IMR-90 (cell line): Measurements from ENCODE around the gene RNF181. TPM values are rescaled to one million over a fixed set of nuclear protein-coding genes. Genes with fewer than 3 reads are reported as not detected.

Source experiments
- ATAC-seq: fragments of 200-7000 bp; cut with Tn5 transposase; 2 replicates; pipeline ENCODE4 v1.9.1; 2020; ENCODE audit warnings: low read depth, mild to moderate bottlenecking, moderate library complexity
- BruUV-seq: library from RNA; stranded (reverse); fragments of 400-500 nt; replicated peaks from 2 replicates; lab custom pipeline; 2021; lab: Mats Ljungman, UMichigan
- CTCF ChIA-PET: fragments of 300-600 bp; formaldehyde crosslinking; extraction: SDS; loops from one replicate; lab custom pipeline; 2021; ENCODE audit warnings: antibody characterized with exemption; lab: Yijun Ruan, JAX
- POLR2A ChIA-PET: fragments of 300-600 bp; sonication (Branson Sonifier 250); formaldehyde crosslinking; loops from one replicate; lab custom pipeline; 2022; ENCODE audit warnings: antibody characterized with exemption; ENCODE audit not compliant: unreplicated experiment; lab: Charles Lee
- DNase-seq: peaks from one replicate; pipeline ENCODE4 v3.0.0; 2013
- H2AFZ ChIP-seq: replicated peaks from 2 replicates; pipeline ENCODE3; 2013; ENCODE audit warnings: low read length, mild to moderate bottlenecking; ENCODE audit not compliant: poor library complexity
- H2AK5ac ChIP-seq: 2 replicates; pipeline ENCODE4 v1.6.1; 2013; ENCODE audit warnings: low read depth, low read length, inconsistent platforms
- H2AK9ac ChIP-seq: replicated peaks from 2 replicates; pipeline ENCODE3; 2013; ENCODE audit warnings: mild to moderate bottlenecking, low read depth, low read length, moderate library complexity; ENCODE audit not compliant: poor library complexity
- H2BK120ac ChIP-seq: 2 replicates; pipeline ENCODE4 v1.6.1; 2013; ENCODE audit warnings: low read depth, low read length, inconsistent platforms
- H2BK15ac ChIP-seq: 3 replicates; pipeline ENCODE4 v1.6.1; 2013; ENCODE audit warnings: low read depth, low read length, inconsistent platforms
- H2BK20ac ChIP-seq: 2 replicates; pipeline ENCODE4 v1.6.1; 2013; ENCODE audit warnings: low read depth, mild to moderate bottlenecking, inconsistent platforms, low read length, moderate library complexity
- H2BK5ac ChIP-seq: 2 replicates; pipeline ENCODE4 v1.6.1; 2013; ENCODE audit warnings: mild to moderate bottlenecking, low read depth, low read length, inconsistent platforms; ENCODE audit not compliant: poor library complexity, severe bottlenecking
- H3K14ac ChIP-seq: replicated peaks from 2 replicates; pipeline ENCODE4 v1.6.1; 2013; ENCODE audit warnings: low read depth, low read length, inconsistent platforms
- H3K18ac ChIP-seq: 2 replicates; pipeline ENCODE4 v1.6.1; 2013; ENCODE audit warnings: low read depth, low read length, control low read depth
- H3K23ac ChIP-seq: 2 replicates; pipeline ENCODE4 v1.6.1; 2013; ENCODE audit warnings: low read depth, low read length, inconsistent platforms
- H3K27ac ChIP-seq: 2 replicates; pipeline ENCODE4 v1.5.1; 2013; ENCODE audit warnings: mild to moderate bottlenecking, control low read depth, low read length; ENCODE audit not compliant: insufficient read depth
- H3K27me3 ChIP-seq: 2 replicates; pipeline ENCODE4 v1.6.1; 2013; ENCODE audit warnings: low read length; ENCODE audit not compliant: control insufficient read depth, insufficient read depth
- H3K36me3 ChIP-seq: 2 replicates; pipeline ENCODE4 v1.6.1; 2013; ENCODE audit warnings: low read length, mixed read lengths; ENCODE audit not compliant: control insufficient read depth, insufficient read depth
- H3K4ac ChIP-seq: 2 replicates; pipeline ENCODE4 v1.6.1; 2013; ENCODE audit warnings: low read depth, low read length, inconsistent platforms
- H3K4me1 ChIP-seq: 2 replicates; pipeline ENCODE4 v1.6.1; 2013; ENCODE audit warnings: low read length, mixed read lengths; ENCODE audit not compliant: control insufficient read depth, insufficient read depth
- H3K4me2 ChIP-seq: 2 replicates; pipeline ENCODE4 v1.6.1; 2013; ENCODE audit warnings: low read depth, mild to moderate bottlenecking, control low read depth, low read length, moderate library complexity
- H3K4me3 ChIP-seq: 2 replicates; pipeline ENCODE4 v1.5.1; 2013; ENCODE audit warnings: low read depth, mild to moderate bottlenecking, control low read depth, low read length, moderate library complexity; ENCODE audit not compliant: insufficient read depth
- H3K56ac ChIP-seq: 2 replicates; pipeline ENCODE4 v1.6.1; 2013; ENCODE audit warnings: low read length, inconsistent platforms; ENCODE audit not compliant: insufficient read depth; ENCODE audit errors: extremely low read depth
- H3K79me1 ChIP-seq, 2 experiments: 2 replicates each; pipeline ENCODE4 v1.6.1; 2013; ENCODE audit warnings: low read length in 2 of 2, inconsistent platforms in 1 of 2, low read depth in 1 of 2
- H3K9ac ChIP-seq: 2 replicates; pipeline ENCODE4 v1.6.1; 2013; ENCODE audit warnings: low read depth, low read length, control low read depth
- H3K9me1 ChIP-seq: 2 replicates; pipeline ENCODE4 v1.6.1; 2013; ENCODE audit warnings: low read length, inconsistent platforms; ENCODE audit not compliant: insufficient read depth
- H3K9me3 ChIP-seq: 2 replicates; pipeline ENCODE4 v1.6.1; 2013; ENCODE audit warnings: low read length; ENCODE audit not compliant: control insufficient read depth, insufficient read depth
- H4K20me1 ChIP-seq: 2 replicates; pipeline ENCODE4 v1.6.1; 2013; ENCODE audit warnings: low read length, inconsistent platforms; ENCODE audit not compliant: insufficient read depth
- H4K5ac ChIP-seq: 2 replicates; pipeline ENCODE4 v1.6.1; 2013; ENCODE audit warnings: mild to moderate bottlenecking, low read depth, low read length, control low read depth
- H4K8ac ChIP-seq, 2 experiments: 2 replicates each; pipeline ENCODE4 v1.6.1; 2013; ENCODE audit warnings: low read depth in 2 of 2, low read length in 2 of 2, control low read depth in 1 of 2, inconsistent platforms in 1 of 2
- H4K91ac ChIP-seq: 2 replicates; pipeline ENCODE4 v1.6.1; 2013; ENCODE audit warnings: low read depth, low read length, inconsistent platforms; ENCODE audit not compliant: insufficient read depth
- CEBPB ChIP-seq: IDR thresholded peaks from 2 replicates; pipeline ENCODE4 v1.6.1; 2012; ENCODE audit warnings: low read depth, low read length, improper control_type of control experiment
- FOS ChIP-seq: fragments of 150-350 bp; IDR thresholded peaks from 2 replicates; pipeline ENCODE4 v1.6.1; 2016; ENCODE audit warnings: low read depth, low read length
- WGBS, 2 experiments: methylation state at CpG; one replicate each; pipeline versions ENCODE4 v1.1.5 to v1.1.7; 2013; ENCODE audit warnings: missing lambda C conversion rate in 2 of 2; ENCODE audit not compliant: insufficient read length in 1 of 2; ENCODE audit errors: extremely low coverage in 2 of 2; 5-methylcytosine and 5-hydroxymethylcytosine counted together
- dilution Hi-C: fragments of 300-500 bp; cut with HindIII; formaldehyde crosslinking; loops from one replicate; pipeline ENCODE4 v1.14.3; 2018; ENCODE audit warnings: low sequenced_read_pairs; ENCODE audit not compliant: unreplicated experiment
- in situ Hi-C: fragments of 300-500 bp; cut with MboI; formaldehyde crosslinking; loops from 3 replicates; pipeline ENCODE4 v1.14.3; 2019; ENCODE audit warnings: low sequenced_read_pairs, inconsistent platforms, mixed read lengths
- intact Hi-C: fragments of 100-400 bp; cut with micrococcal nuclease; formaldehyde crosslinking; loops from 2 replicates; pipeline ENCODE4 v1.10.0; 2022
- polyA plus RNA-seq, 3 experiments: library from polyadenylated mRNA; depleted of rRNA; stranded (reverse); fragments of >200 nt; gene quantifications; 2 replicates each; pipeline ENCODE4 v1.2.3, GENCODE V29; 2012; ENCODE audit warnings: low replicate concordance in 1 of 3
- total RNA-seq: library from RNA; depleted of rRNA; stranded (reverse); fragments of >200 nt; gene quantifications from 2 replicates; pipeline ENCODE4 v1.2.3, GENCODE V29; 2012

RNF181 gene
- total and polyA plus RNA-seq, 2 of the 4 experiments (the other 2 are of a cell fraction) = 438 to 498 TPM

- Histone ChIP-seq H3K4me3 (peak overlapping the region; percentile 50), H3K27me3 (no peaks in the 10 kb centered on the region), H3K27ac (peak overlapping the region; percentile 72), H2BK120ac (peak overlapping the region; percentile 91), H2BK15ac (peak overlapping the region; percentile 73; the same call in 1 of the 3 replicates), H4K5ac (peak overlapping the region; percentile 99), H2AK9ac (peak overlapping the region; percentile 45), H4K91ac (peak overlapping the region; percentile 92), H3K9me3 (no peaks in the 10 kb centered on the region), H3K9ac (peak overlapping the region; percentile 69), H2AFZ (peak overlapping the region; percentile 94), H4K20me1 (no peaks in the 10 kb centered on the region), H3K79me1 (peaks cover 6 to 35% of the 10 kb centered on the region in 2 experiments; a peak in 2 of 4 replicates), H3K4me2 (peak overlapping the region; percentile 87), H3K18ac (peak overlapping the region; percentile 62), H3K36me3 (no peaks in the 10 kb centered on the region), H3K4me1 (peaks cover 28% of the 10 kb centered on the region), H3K56ac (no peak overlapping the region; the same call in 1 of the 2 replicates), H2BK5ac (peak overlapping the region; percentile 38), H2AK5ac (peak overlapping the region; percentile 83), H3K9me1 (peaks cover 16% of the 10 kb centered on the region), H4K8ac (peak overlapping the region; percentile 42 to 90), H3K23ac (peak overlapping the region; percentile 87), H2BK20ac (peak overlapping the region; percentile 89), H3K14ac (peak overlapping the region; percentile 88), H3K4ac (peak overlapping the region; percentile 95)
- no TSS peak for BruUV-seq
- no peak for TF ChIP-seq FOS
- peak; percentile 81 for TF ChIP-seq CEBPB
- 40% methylated on average over 1 of the region's 16 CpGs; no CpG with 5 or more reads in 1 of the 2 experiments for WGBS, 2 experiments
- DNase-seq = no peak
- intact Hi-C loops = loop anchor here (2.0 kb wide), 1 partner anchor 23 kb away; the partner anchor contains the start of gene GGCX
- no peak; the same call in 1 of the 2 replicates for ATAC-seq
- ChIA-PET CTCF (interaction anchor here (0.6 kb wide), 1 partner anchor 14 kb away, joined by 3 read pairs; no protein-coding TSS in a partner anchor), POLR2A (interaction anchor here (0.6 kb wide), 1 partner anchor 280 kb away, joined by 5 read pairs; no protein-coding TSS in a partner anchor)
- dilution Hi-C loops = no loop called here
- in situ Hi-C loops = no loop called here
Observed at GRCh38 chr2:85583667-85584353, 11.7 kb upstream of the RNF181 start.
